ENCODE data around the gene CAPN11. TPM values are rescaled to one million over a fixed set of nuclear protein-coding genes. Genes with fewer than 3 reads are reported as not detected.

Gene CAPN11
- total RNA-seq, 1 experiment from 2014 or later = 0.28 TPM

- Mint-ChIP-seq H3K36me3 (ENCODE audit: insufficient read depth in 1 of 3, low read depth in 3 of 3) (peaks cover 50 to 63% (median 55%) of the 10 kb centered on the region in 3 experiments), H3K27me3 (ENCODE audit: low read depth) (no peaks in the 10 kb centered on the region), H3K9me3 (no peaks in the 10 kb centered on the region; a peak in 1 of 5 replicates), H3K4me1 (peaks cover 31 to 46% of the 10 kb centered on the region in 2 experiments), H3K27ac (peak overlapping the region in 1 of 3 experiments; percentile 65; a peak in 2 of 7 replicates), H3K4me3 (no peak overlapping the region; a peak in 1 of 5 replicates)
- Histone ChIP-seq H3K9me3 (ENCODE audit: control insufficient read depth, low read depth, low read length) (no peaks in the 10 kb centered on the region), H3K23me2 (ENCODE audit: insufficient read length, low read depth, low read length, poor library complexity, severe bottlenecking) (peaks cover 7% of the 10 kb centered on the region), H2AFZ (ENCODE audit: low read length) (no peak overlapping the region), H3K23ac (ENCODE audit: insufficient read length, low read depth, low read length) (no peak overlapping the region), H3K27me3 (ENCODE audit: insufficient read depth, low read length) (no peaks in the 10 kb centered on the region), H4K8ac (replicated peaks; ENCODE audit: insufficient read length, low read depth, low read length) (no peak overlapping the region), H3K4me1 (ENCODE audit: insufficient read depth, low read length) (peaks cover 11% of the 10 kb centered on the region; the same call in 1 of the 2 replicates), H3K4me2 (ENCODE audit: insufficient read depth, insufficient read length, low read length) (no peak overlapping the region), H3K56ac (ENCODE audit: insufficient read length, low read depth, low read length) (no peak overlapping the region), H2BK12ac (ENCODE audit: insufficient read length, low read depth, low read length) (no peak overlapping the region), H4K5ac (ENCODE audit: insufficient read length, low read depth, low read length) (no peak overlapping the region), H3K79me1 (ENCODE audit: insufficient read depth, low read depth, low read length, poor library complexity, severe bottlenecking) (peaks cover 17% of the 10 kb centered on the region), H2BK120ac (ENCODE audit: low read depth, low read length, poor library complexity, severe bottlenecking) (no peak overlapping the region), H3K18ac (ENCODE audit: insufficient read length, low read depth, low read length) (no peak overlapping the region), H3K9ac (ENCODE audit: extremely low read depth, insufficient read length, low read length) (no peak overlapping the region), H4K20me1 (ENCODE audit: control insufficient read depth, insufficient read depth, insufficient read length) (peaks cover 2% of the 10 kb centered on the region), H4K91ac (ENCODE audit: insufficient read length, low read depth, low read length) (no peak overlapping the region), H3K14ac (ENCODE audit: insufficient read depth, low read length) (no peak overlapping the region), H2AK5ac (ENCODE audit: insufficient read length, low read length) (no peak overlapping the region), H2BK15ac (ENCODE audit: low read depth, low read length) (no peak overlapping the region), H3T11ph (ENCODE audit: low read length) (no peak overlapping the region), H2BK5ac (ENCODE audit: insufficient read length, low read length) (no peak overlapping the region), H3K27ac (ENCODE audit: insufficient read length, low read depth, low read length) (no peak overlapping the region), H2BK20ac (ENCODE audit: low read depth, low read length, poor library complexity, severe bottlenecking) (no peak overlapping the region), H3K4ac (ENCODE audit: low read depth, low read length) (no peak overlapping the region), H3K79me2 (ENCODE audit: insufficient read depth, low read length) (peaks cover 17% of the 10 kb centered on the region; the same call in 1 of the 2 replicates)
- no CpG with 5 or more reads among the region's 5 CpGs for WGBS (ENCODE audit: extremely low coverage, insufficient read length, low lambda C conversion rate)
- no peak for DNase-seq
- no peak for TF ChIP-seq CTCF (conservative IDR thresholded peaks at IDR 0.05)
Measured at GRCh38 chr6:44228836-44229235, 70.2 kb downstream of the CAPN11 start.

All from H9 (cell line).